ENCODE measurements around the gene ADGRL1. TPM values are rescaled to one million over a fixed set of nuclear protein-coding genes. Genes with fewer than 3 reads are reported as not detected.
"Not testable (repeated sequence)": the region's sequence is repeated elsewhere in the genome, so short reads cannot be mapped to it uniquely, and the experiment has no call there.

Gene ADGRL1
- total RNA-seq, 6 experiments from 2014 or later = 0.46 to 4.6 (median 1.3) TPM

GRCh38 chr19:14200147-14200841, 5.7 kb downstream of the ADGRL1 start:
- intact Hi-C loops (cut with DNase I); H3K9me3 ChIP-seq; H3K4me1 ChIP-seq; DNase-seq; H3K27ac ChIP-seq; H3K27me3 ChIP-seq; H3K36me3 ChIP-seq; H3K4me3 ChIP-seq: not testable (repeated sequence)
- peak; percentile 36 to 49 (median 48) for ATAC-seq
- peak; percentile 33 to 43 (median 40) for TF ChIP-seq CTCF (IDR thresholded peaks at IDR 0.05)
- 68% methylated on average over 13 of the region's 24 CpGs for WGBS (ENCODE audit: insufficient coverage, low coverage, low lambda C conversion rate, missing lambda C conversion rate)

GRCh38 chr19:14198384-14199376, 7.3 kb downstream of the ADGRL1 start:
- no peak for TF ChIP-seq POLR2A (IDR thresholded peaks at IDR 0.05)
- TF ChIP-seq CTCF (IDR thresholded peaks at IDR 0.05) = no peak
- H3K36me3 ChIP-seq = no peaks in the 10 kb centered on the region
- no peak overlapping the region for H3K27ac ChIP-seq
- no peak for DNase-seq
- 54% methylated on average over 13 of the region's 18 CpGs for WGBS (ENCODE audit: insufficient coverage, low coverage, low lambda C conversion rate, missing lambda C conversion rate)
- H3K27me3 ChIP-seq = no peaks in the 10 kb centered on the region
- no peaks in the 10 kb centered on the region for H3K4me1 ChIP-seq
- no peaks in the 10 kb centered on the region for H3K9me3 ChIP-seq
- intact Hi-C loops (cut with DNase I) = no loop called here
- no peak for ATAC-seq
- H3K4me3 ChIP-seq = no peak overlapping the region

- no peaks in the 10 kb centered on the region for H3K9me3 ChIP-seq
- 60% methylated on average over 3 of the region's 5 CpGs for WGBS (ENCODE audit: insufficient coverage, low coverage, low lambda C conversion rate, missing lambda C conversion rate)
- no peaks in the 10 kb centered on the region for H3K36me3 ChIP-seq
- no peak for DNase-seq
- H3K27ac ChIP-seq = no peak overlapping the region
- no peak for TF ChIP-seq POLR2A (IDR thresholded peaks at IDR 0.05)
- no peak for TF ChIP-seq CTCF (IDR thresholded peaks at IDR 0.05)
- H3K27me3 ChIP-seq = no peaks in the 10 kb centered on the region
- no peak overlapping the region for H3K4me3 ChIP-seq
- ATAC-seq = no peak
- no peaks in the 10 kb centered on the region for H3K4me1 ChIP-seq
- intact Hi-C loops (cut with DNase I) = no loop called here
Observed at GRCh38 chr19:14197882-14198281, 8.1 kb downstream of the ADGRL1 start.

GRCh38 chr19:14197288-14197687, 8.7 kb downstream of the ADGRL1 start:
- H3K9me3 ChIP-seq; H3K36me3 ChIP-seq; ATAC-seq; H3K4me1 ChIP-seq; DNase-seq; intact Hi-C loops (cut with DNase I); H3K27me3 ChIP-seq; H3K4me3 ChIP-seq; H3K27ac ChIP-seq: not testable (repeated sequence)
- WGBS (ENCODE audit: insufficient coverage, low coverage, low lambda C conversion rate, missing lambda C conversion rate) = 79% methylated on average over 6 of the region's 7 CpGs

- H3K27ac ChIP-seq; intact Hi-C loops (cut with DNase I); H3K4me3 ChIP-seq; H3K4me1 ChIP-seq; H3K27me3 ChIP-seq; H3K36me3 ChIP-seq; H3K9me3 ChIP-seq: not testable (repeated sequence)
- ATAC-seq (peak; percentile 60 to 84 (median 82)), DNase-seq (peak in 2 of 3 donors; percentile 63 to 70)
- 14% methylated on average over 10 of the region's 12 CpGs for WGBS (ENCODE audit: insufficient coverage, low coverage, low lambda C conversion rate, missing lambda C conversion rate)
- peak; percentile 50 to 59 (median 52) for TF ChIP-seq CTCF (IDR thresholded peaks at IDR 0.05)
Observed at GRCh38 chr19:14196105-14196504, 9.9 kb downstream of the ADGRL1 start.

GRCh38 chr19:14195216-14195615, 10.8 kb downstream of the ADGRL1 start:
- H3K36me3 ChIP-seq; DNase-seq; ATAC-seq; H3K4me3 ChIP-seq; H3K4me1 ChIP-seq; intact Hi-C loops (cut with DNase I); H3K27ac ChIP-seq; H3K27me3 ChIP-seq; H3K9me3 ChIP-seq: not testable (repeated sequence)
- 70% methylated on average over 2 of the region's 12 CpGs for WGBS (ENCODE audit: insufficient coverage, low coverage, low lambda C conversion rate, missing lambda C conversion rate)

Measured in right lobe of liver (tissue), 6 donors.